ENCODE results near the gene FAM204A.

FAM204A gene

DNA sequence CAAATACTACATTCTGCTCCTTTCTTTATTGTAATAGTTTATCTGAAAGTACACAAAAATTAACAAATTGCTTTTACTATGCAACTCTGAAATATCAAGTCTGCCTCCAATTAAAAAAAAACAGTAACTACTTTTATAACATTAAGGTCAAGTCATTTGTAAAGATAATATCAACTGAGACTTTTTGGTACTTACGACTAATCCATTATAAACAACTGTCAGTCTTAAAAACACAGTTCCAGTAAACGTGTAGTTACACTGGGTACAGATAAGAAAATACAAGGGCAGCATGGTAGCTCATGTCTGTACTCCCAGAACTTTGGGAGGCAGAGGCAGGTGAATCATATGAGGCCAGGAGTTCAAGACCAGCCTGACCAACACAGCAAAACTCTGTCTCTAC lies 32.2 kb downstream of the FAM204A start:
- peaks cover 70% of the 10 kb centered on the region for H3K36me3 ChIP-seq (ENCODE audit: insufficient read depth, low read length)

GRCh38 chr10:118308664-118309063 lies 33.5 kb downstream of the FAM204A start:
- ATAC-seq (ENCODE audit: insufficient read depth, low read depth) (no peak), DNase-seq (no peak)
- H3K4me2 ChIP-seq (ENCODE audit: insufficient read depth, low read length), result no peak overlapping the region
- no peak overlapping the region for H3K4me3 ChIP-seq (ENCODE audit: low read depth in 1 of 2, low read length in 2 of 2)
- no peak overlapping the region for H2AFZ ChIP-seq (ENCODE audit: low read depth, low read length)
- no peaks in the 10 kb centered on the region for H3K4me1 ChIP-seq (ENCODE audit: insufficient read depth, low read length)
- H3K27ac ChIP-seq (ENCODE audit: low read length), result no peak overlapping the region
- H3K9ac ChIP-seq (ENCODE audit: low read depth, low read length), result no peak overlapping the region
- no peaks in the 10 kb centered on the region for H4K20me1 ChIP-seq (ENCODE audit: insufficient read depth, low read length)
- no peak for TF ChIP-seq EZH2 (IDR thresholded peaks at IDR 0.05; ENCODE audit: borderline replicate concordance, low read depth, low read length, severe bottlenecking)
- TF ChIP-seq, protein P1, sequence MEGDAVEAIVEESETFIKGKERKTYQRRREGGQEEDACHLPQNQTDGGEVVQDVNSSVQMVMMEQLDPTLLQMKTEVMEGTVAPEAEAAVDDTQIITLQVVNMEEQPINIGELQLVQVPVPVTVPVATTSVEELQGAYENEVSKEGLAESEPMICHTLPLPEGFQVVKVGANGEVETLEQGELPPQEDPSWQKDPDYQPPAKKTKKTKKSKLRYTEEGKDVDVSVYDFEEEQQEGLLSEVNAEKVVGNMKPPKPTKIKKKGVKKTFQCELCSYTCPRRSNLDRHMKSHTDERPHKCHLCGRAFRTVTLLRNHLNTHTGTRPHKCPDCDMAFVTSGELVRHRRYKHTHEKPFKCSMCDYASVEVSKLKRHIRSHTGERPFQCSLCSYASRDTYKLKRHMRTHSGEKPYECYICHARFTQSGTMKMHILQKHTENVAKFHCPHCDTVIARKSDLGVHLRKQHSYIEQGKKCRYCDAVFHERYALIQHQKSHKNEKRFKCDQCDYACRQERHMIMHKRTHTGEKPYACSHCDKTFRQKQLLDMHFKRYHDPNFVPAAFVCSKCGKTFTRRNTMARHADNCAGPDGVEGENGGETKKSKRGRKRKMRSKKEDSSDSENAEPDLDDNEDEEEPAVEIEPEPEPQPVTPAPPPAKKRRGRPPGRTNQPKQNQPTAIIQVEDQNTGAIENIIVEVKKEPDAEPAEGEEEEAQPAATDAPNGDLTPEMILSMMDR (IDR thresholded peaks at IDR 0.05; ENCODE audit: borderline replicate concordance, extremely low read depth, low read length, poor library complexity, severe bottlenecking), result peak; percentile 11
- peaks cover 71% of the 10 kb centered on the region for H3K36me3 ChIP-seq (ENCODE audit: insufficient read depth, low read length)
- H3K9me3 ChIP-seq (ENCODE audit: insufficient read depth, low read length, severe bottlenecking), result no peaks in the 10 kb centered on the region
- H3K27me3 ChIP-seq (ENCODE audit: insufficient read depth, low read length, poor library complexity), result no peaks in the 10 kb centered on the region
- H3K79me2 ChIP-seq (ENCODE audit: insufficient read depth, low read length), result no peaks in the 10 kb centered on the region

More for the DNA sequence above, 32.2 kb downstream of the FAM204A start:
- Histone ChIP-seq H2AFZ (ENCODE audit: low read depth, low read length) (no peak overlapping the region), H4K20me1 (ENCODE audit: insufficient read depth, low read length) (no peaks in the 10 kb centered on the region), H3K9ac (ENCODE audit: low read depth, low read length) (no peak overlapping the region), H3K4me2 (ENCODE audit: insufficient read depth, low read length) (no peak overlapping the region), H3K27me3 (ENCODE audit: insufficient read depth, low read length, poor library complexity) (no peaks in the 10 kb centered on the region), H3K4me3 (ENCODE audit: low read depth in 1 of 2, low read length in 2 of 2) (no peak overlapping the region), H3K4me1 (ENCODE audit: insufficient read depth, low read length) (no peaks in the 10 kb centered on the region), H3K27ac (ENCODE audit: low read length) (no peak overlapping the region), H3K9me3 (ENCODE audit: insufficient read depth, low read length, severe bottlenecking) (no peaks in the 10 kb centered on the region), H3K79me2 (ENCODE audit: insufficient read depth, low read length) (no peaks in the 10 kb centered on the region)
- TF ChIP-seq, protein P1 (IDR thresholded peaks at IDR 0.05; ENCODE audit: borderline replicate concordance, extremely low read depth, low read length, poor library complexity, severe bottlenecking), result no peak
- TF ChIP-seq EZH2 (IDR thresholded peaks at IDR 0.05; ENCODE audit: borderline replicate concordance, low read depth, low read length, severe bottlenecking), result no peak
- ATAC-seq (ENCODE audit: insufficient read depth, low read depth) (no peak), DNase-seq (no peak)

GRCh38 chr10:118307859-118308258 lies 34.3 kb downstream of the FAM204A start:
- TF ChIP-seq EZH2 (IDR thresholded peaks at IDR 0.05; ENCODE audit: borderline replicate concordance, low read depth, low read length, severe bottlenecking), result no peak
- TF ChIP-seq, protein P1 (IDR thresholded peaks at IDR 0.05; ENCODE audit: borderline replicate concordance, extremely low read depth, low read length, poor library complexity, severe bottlenecking), result no peak
- H3K9ac ChIP-seq (ENCODE audit: low read depth, low read length), result no peak overlapping the region
- H3K79me2 ChIP-seq (ENCODE audit: insufficient read depth, low read length), result no peaks in the 10 kb centered on the region
- H2AFZ ChIP-seq (ENCODE audit: low read depth, low read length), result no peak overlapping the region
- ATAC-seq (ENCODE audit: insufficient read depth, low read depth) (no peak), DNase-seq (no peak)
- H3K4me2 ChIP-seq (ENCODE audit: insufficient read depth, low read length), result no peak overlapping the region
- no peaks in the 10 kb centered on the region for H3K27me3 ChIP-seq (ENCODE audit: insufficient read depth, low read length, poor library complexity)
- H3K9me3 ChIP-seq (ENCODE audit: insufficient read depth, low read length, severe bottlenecking), result no peaks in the 10 kb centered on the region
- no peak overlapping the region for H3K27ac ChIP-seq (ENCODE audit: low read length)
- H4K20me1 ChIP-seq (ENCODE audit: insufficient read depth, low read length), result no peaks in the 10 kb centered on the region
- H3K4me3 ChIP-seq (ENCODE audit: low read depth in 1 of 2, low read length in 2 of 2), result no peak overlapping the region
- H3K4me1 ChIP-seq (ENCODE audit: insufficient read depth, low read length), result no peaks in the 10 kb centered on the region
- peaks cover 71% of the 10 kb centered on the region for H3K36me3 ChIP-seq (ENCODE audit: insufficient read depth, low read length)

DNA sequence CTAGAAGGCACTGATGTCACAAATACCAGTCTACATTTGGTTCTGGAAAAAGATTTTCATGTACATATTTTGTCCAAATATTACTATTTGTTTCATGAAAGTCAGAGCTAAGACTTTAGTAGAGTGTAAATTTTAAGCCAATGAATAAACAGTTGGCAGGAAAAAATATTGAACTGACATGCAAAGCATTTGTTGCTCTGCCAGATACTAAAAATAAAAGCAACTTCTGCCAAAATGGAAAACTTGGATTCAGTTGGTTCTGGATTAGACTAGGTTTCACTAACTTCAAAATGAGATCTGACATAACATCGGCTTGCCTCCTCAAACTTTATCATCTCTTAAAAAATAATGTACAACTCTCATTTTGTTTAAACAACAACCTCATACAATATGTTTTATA lies 34.9 kb downstream of the FAM204A start:
- TF ChIP-seq, protein P1 (IDR thresholded peaks at IDR 0.05; ENCODE audit: borderline replicate concordance, extremely low read depth, low read length, poor library complexity, severe bottlenecking), result no peak
- no peak for TF ChIP-seq EZH2 (IDR thresholded peaks at IDR 0.05; ENCODE audit: borderline replicate concordance, low read depth, low read length, severe bottlenecking)
- peaks cover 66% of the 10 kb centered on the region for H3K36me3 ChIP-seq (ENCODE audit: insufficient read depth, low read length)
- H3K4me2 ChIP-seq (ENCODE audit: insufficient read depth, low read length), result no peak overlapping the region
- no peak overlapping the region for H2AFZ ChIP-seq (ENCODE audit: low read depth, low read length)
- H3K9ac ChIP-seq (ENCODE audit: low read depth, low read length), result no peak overlapping the region
- no peaks in the 10 kb centered on the region for H3K9me3 ChIP-seq (ENCODE audit: insufficient read depth, low read length, severe bottlenecking)
- H3K27ac ChIP-seq (ENCODE audit: low read length), result no peak overlapping the region
- no peak for ATAC-seq (ENCODE audit: insufficient read depth, low read depth)
- H3K79me2 ChIP-seq (ENCODE audit: insufficient read depth, low read length), result no peaks in the 10 kb centered on the region
- H3K4me3 ChIP-seq (ENCODE audit: low read depth in 1 of 2, low read length in 2 of 2), result no peak overlapping the region
- no peaks in the 10 kb centered on the region for H4K20me1 ChIP-seq (ENCODE audit: insufficient read depth, low read length)
- no peak for DNase-seq
- H3K4me1 ChIP-seq (ENCODE audit: insufficient read depth, low read length), result no peaks in the 10 kb centered on the region
- H3K27me3 ChIP-seq (ENCODE audit: insufficient read depth, low read length, poor library complexity), result no peaks in the 10 kb centered on the region
